ENCODE results near the gene GOLT1A.
"Not testable (repeated sequence)": the region's sequence is repeated elsewhere in the genome, so short reads cannot be mapped to it uniquely, and the experiment has no call there.

GOLT1A gene

DNA sequence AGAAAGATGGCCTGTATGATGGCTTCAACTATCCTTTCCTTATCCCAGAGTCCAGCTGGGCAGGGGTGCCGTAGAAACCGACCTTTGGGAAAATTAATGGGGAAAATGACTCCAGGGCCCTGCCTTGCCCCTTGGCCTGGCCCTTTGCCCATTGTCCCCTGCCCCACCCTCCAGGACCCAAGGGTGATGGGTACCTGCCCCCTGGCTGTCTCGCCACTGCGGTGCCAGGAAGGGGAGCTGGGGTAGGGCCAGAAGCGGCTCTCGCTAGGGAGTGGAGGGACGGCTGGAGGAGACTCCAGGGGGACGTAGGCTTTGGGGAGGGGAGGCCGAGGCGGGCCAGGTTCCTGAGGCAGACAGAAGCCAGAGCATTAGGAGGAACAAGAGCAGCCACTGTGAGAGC, 29.1 kb upstream of the GOLT1A start:
- H3K27ac ChIP-seq (ENCODE audit: low read depth, low read length): no peak overlapping the region
- H3K4me3 ChIP-seq (ENCODE audit: low read depth, low read length): no peak overlapping the region
- H3K9me3 ChIP-seq (ENCODE audit: control insufficient read depth, insufficient read depth, low read depth, low read length): no peaks in the 10 kb centered on the region
- 0 out of 2 replicates have a peak, but pooled peaks cover 3% of the 10 kb centered on the region for H3K36me3 ChIP-seq (ENCODE audit: control insufficient read depth, insufficient read depth, low read length)
- H3K9ac ChIP-seq (ENCODE audit: low read length): no peak overlapping the region
- no peaks in the 10 kb centered on the region for H3K27me3 ChIP-seq (ENCODE audit: control insufficient read depth, insufficient read depth, low read length)
- H3K4me1 ChIP-seq (ENCODE audit: control insufficient read depth, insufficient read depth, low read length): no peaks in the 10 kb centered on the region

DNA sequence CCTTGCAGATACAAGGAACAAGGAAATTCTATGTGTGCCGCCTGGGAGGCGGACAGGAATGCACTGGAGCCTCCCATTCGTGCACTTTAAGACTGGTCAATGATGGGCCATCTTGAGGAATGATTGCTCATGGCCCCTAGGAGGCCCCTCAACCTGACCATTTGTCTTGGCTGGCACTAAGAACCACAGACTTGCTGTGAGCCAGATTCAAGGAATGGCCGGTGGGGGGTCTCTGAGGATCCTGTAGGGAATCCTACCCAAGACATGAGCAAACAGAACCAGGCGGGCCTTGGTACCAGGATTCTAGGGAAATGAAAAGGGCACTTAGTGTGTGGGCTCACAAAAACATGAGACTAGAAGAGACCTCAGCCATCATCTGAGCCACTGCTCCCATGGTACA, 28.1 kb upstream of the GOLT1A start:
- H3K4me1 ChIP-seq (ENCODE audit: control insufficient read depth, insufficient read depth, low read length): no peaks in the 10 kb centered on the region
- no peak overlapping the region for H3K27ac ChIP-seq (ENCODE audit: low read depth, low read length)
- no peaks in the 10 kb centered on the region for H3K27me3 ChIP-seq (ENCODE audit: control insufficient read depth, insufficient read depth, low read length)
- no peak overlapping the region for H3K9ac ChIP-seq (ENCODE audit: low read length)
- no peak overlapping the region for H3K4me3 ChIP-seq (ENCODE audit: low read depth, low read length)
- H3K9me3 ChIP-seq (ENCODE audit: control insufficient read depth, insufficient read depth, low read depth, low read length): no peaks in the 10 kb centered on the region
- H3K36me3 ChIP-seq (ENCODE audit: control insufficient read depth, insufficient read depth, low read length): 0 out of 2 replicates have a peak, but pooled peaks cover 3% of the 10 kb centered on the region

DNA sequence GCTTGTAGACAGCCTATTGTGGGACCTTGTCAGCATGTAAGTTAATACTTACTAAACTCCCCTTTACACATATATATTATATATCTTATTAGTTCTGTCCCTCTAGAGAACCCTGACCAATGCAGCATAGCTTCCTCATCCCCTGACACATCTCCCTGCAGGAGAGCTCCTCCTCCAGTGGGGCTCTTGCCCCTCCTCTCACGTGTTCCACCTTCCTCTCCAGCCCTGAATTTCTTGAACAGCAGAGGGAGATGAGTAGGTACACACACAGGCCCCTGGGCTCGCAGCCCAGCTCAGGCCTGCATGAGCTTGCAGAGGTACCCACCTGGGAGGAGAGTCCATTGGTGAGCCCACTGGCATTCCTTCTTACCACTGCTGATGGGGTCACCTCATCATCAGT, 27.3 kb upstream of the GOLT1A start:
- H3K4me3 ChIP-seq (ENCODE audit: low read depth, low read length): no peak overlapping the region
- no peaks in the 10 kb centered on the region for H3K4me1 ChIP-seq (ENCODE audit: control insufficient read depth, insufficient read depth, low read length)
- no peaks in the 10 kb centered on the region for H3K27me3 ChIP-seq (ENCODE audit: control insufficient read depth, insufficient read depth, low read length)
- H3K27ac ChIP-seq (ENCODE audit: low read depth, low read length): no peak overlapping the region
- no peak overlapping the region for H3K9ac ChIP-seq (ENCODE audit: low read length)
- peaks cover 5% of the 10 kb centered on the region; the same call in 1 of the 2 replicates for H3K36me3 ChIP-seq (ENCODE audit: control insufficient read depth, insufficient read depth, low read length)
- H3K9me3 ChIP-seq (ENCODE audit: control insufficient read depth, insufficient read depth, low read depth, low read length): peaks cover 6% of the 10 kb centered on the region; the same call in 1 of the 2 replicates

DNA sequence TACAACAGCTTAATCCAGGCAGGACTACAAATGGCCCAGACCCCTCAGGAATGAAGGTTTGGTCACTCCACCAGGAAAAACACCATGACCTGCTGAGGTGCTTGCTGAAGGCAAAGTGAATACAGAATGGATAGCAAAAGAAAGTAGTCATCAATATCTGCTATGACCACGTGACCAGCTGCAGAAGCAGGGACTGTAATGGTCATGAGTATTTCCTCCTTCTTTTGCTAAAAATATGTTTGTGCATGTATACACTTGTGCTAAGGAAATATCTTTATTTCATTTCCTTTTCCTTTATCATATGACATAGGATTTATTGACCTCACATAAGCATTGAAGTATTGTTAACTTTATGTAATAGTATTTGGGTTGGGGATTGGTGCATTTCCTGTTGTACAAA, 26.4 kb upstream of the GOLT1A start:
- Histone ChIP-seq H3K4me1 (ENCODE audit: control insufficient read depth, insufficient read depth, low read length) (no peaks in the 10 kb centered on the region), H3K9me3 (ENCODE audit: control insufficient read depth, insufficient read depth, low read depth, low read length) (peaks cover 6% of the 10 kb centered on the region; the same call in 1 of the 2 replicates), H3K9ac (ENCODE audit: low read length) (no peak overlapping the region), H3K36me3 (ENCODE audit: control insufficient read depth, insufficient read depth, low read length) (peaks cover 5% of the 10 kb centered on the region; the same call in 1 of the 2 replicates), H3K27ac (ENCODE audit: low read depth, low read length) (no peak overlapping the region), H3K27me3 (ENCODE audit: control insufficient read depth, insufficient read depth, low read length) (no peaks in the 10 kb centered on the region), H3K4me3 (ENCODE audit: low read depth, low read length) (no peak overlapping the region)

DNA sequence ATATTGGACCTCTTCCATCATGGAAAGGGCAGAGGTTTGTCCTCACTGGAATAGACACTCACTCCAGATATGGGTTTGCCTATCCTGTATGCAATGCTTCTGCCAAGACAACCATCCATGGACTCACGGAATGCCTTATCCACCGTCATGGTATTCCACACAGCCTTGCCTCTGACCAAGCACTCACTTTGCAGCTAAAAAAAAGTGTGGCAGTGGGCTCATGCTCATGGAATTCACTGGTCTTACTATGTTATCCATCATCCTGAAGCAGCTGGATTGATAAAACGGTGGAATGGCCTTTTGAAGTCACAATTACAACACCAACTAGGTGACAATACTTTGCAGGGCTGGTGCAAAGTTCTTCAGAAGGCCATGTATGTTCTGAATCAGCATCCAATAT, 25.6 kb upstream of the GOLT1A start:
- H3K36me3 ChIP-seq (ENCODE audit: control insufficient read depth, insufficient read depth, low read length); H3K9ac ChIP-seq (ENCODE audit: low read length); H3K27me3 ChIP-seq (ENCODE audit: control insufficient read depth, insufficient read depth, low read length); H3K4me3 ChIP-seq (ENCODE audit: low read depth, low read length); H3K4me1 ChIP-seq (ENCODE audit: control insufficient read depth, insufficient read depth, low read length); H3K9me3 ChIP-seq (ENCODE audit: control insufficient read depth, insufficient read depth, low read depth, low read length); H3K27ac ChIP-seq (ENCODE audit: low read depth, low read length): not testable (repeated sequence)

DNA sequence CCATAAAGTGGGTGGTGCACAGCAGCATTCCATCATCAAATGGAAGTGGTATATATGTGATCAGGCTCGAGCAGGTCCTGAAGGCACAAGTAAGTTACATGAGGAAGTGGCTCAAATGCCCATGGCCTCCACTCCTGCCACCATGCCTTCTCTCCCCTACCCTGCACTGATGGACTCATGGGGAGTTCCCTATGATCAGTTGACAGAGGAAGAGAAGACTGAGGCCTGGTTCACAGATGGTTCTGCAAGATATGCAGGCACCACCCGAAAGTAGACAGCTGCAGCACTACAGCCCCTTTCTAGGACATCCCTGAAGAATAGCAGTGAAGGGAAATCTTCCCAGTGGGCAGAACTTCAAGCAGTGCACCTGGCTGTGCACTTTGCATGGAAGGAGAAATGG, 24.7 kb upstream of the GOLT1A start:
- not testable (repeated sequence) for H3K4me1 ChIP-seq (ENCODE audit: control insufficient read depth, insufficient read depth, low read length); H3K27ac ChIP-seq (ENCODE audit: low read depth, low read length); H3K36me3 ChIP-seq (ENCODE audit: control insufficient read depth, insufficient read depth, low read length); H3K9ac ChIP-seq (ENCODE audit: low read length); H3K9me3 ChIP-seq (ENCODE audit: control insufficient read depth, insufficient read depth, low read depth, low read length); H3K27me3 ChIP-seq (ENCODE audit: control insufficient read depth, insufficient read depth, low read length); H3K4me3 ChIP-seq (ENCODE audit: low read depth, low read length)

DNA sequence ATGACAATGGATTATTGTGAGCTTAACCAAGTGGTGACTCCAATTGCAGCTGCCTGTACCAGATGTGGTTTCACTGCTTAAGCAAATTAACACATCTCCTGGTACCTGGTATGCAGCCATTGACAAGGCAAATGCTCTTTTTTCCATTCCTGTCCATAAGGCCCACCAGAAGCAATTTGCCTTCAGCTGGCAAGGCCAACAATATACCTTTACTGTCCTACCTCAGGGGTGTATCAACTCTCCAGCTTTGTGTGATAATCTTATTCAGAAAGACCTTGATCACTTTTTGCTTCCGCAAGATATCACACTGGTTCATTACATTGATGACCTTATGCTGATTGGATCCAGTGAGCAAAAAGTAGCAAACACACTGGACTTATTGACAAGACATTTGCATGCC, 23.7 kb upstream of the GOLT1A start:
- H3K4me3 ChIP-seq (ENCODE audit: low read depth, low read length); H3K27ac ChIP-seq (ENCODE audit: low read depth, low read length); H3K9ac ChIP-seq (ENCODE audit: low read length); H3K4me1 ChIP-seq (ENCODE audit: control insufficient read depth, insufficient read depth, low read length); H3K36me3 ChIP-seq (ENCODE audit: control insufficient read depth, insufficient read depth, low read length); H3K27me3 ChIP-seq (ENCODE audit: control insufficient read depth, insufficient read depth, low read length); H3K9me3 ChIP-seq (ENCODE audit: control insufficient read depth, insufficient read depth, low read depth, low read length): not testable (repeated sequence)

DNA sequence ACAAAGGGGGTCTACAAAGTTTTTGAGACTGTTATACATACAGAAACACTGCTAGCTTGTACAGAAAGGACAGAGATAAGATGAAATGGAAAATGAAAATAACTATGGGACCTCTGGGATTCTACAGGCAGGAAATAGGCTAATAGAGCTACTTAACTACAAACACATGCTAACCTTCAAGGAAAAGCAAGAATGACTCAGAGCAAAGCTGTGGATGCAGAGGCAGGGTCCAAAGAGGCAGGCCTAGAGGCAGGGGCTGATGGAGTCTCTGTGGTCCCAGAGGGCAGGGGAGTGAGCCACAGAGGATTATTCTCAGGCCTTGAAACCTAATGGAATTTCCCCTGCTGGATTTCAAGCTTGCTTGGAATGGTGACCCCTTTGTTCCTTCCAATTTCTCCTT, 18.7 kb upstream of the GOLT1A start:
- Histone ChIP-seq H3K27me3 (ENCODE audit: control insufficient read depth, insufficient read depth, low read length) (no peaks in the 10 kb centered on the region), H3K36me3 (ENCODE audit: control insufficient read depth, insufficient read depth, low read length) (peaks cover 3% of the 10 kb centered on the region; the same call in 1 of the 2 replicates), H3K4me3 (ENCODE audit: low read depth, low read length) (no peak overlapping the region), H3K9me3 (ENCODE audit: control insufficient read depth, insufficient read depth, low read depth, low read length) (peaks cover 6% of the 10 kb centered on the region; the same call in 1 of the 2 replicates), H3K9ac (ENCODE audit: low read length) (no peak overlapping the region), H3K4me1 (ENCODE audit: control insufficient read depth, insufficient read depth, low read length) (no peaks in the 10 kb centered on the region), H3K27ac (ENCODE audit: low read depth, low read length) (no peak overlapping the region)

DNA sequence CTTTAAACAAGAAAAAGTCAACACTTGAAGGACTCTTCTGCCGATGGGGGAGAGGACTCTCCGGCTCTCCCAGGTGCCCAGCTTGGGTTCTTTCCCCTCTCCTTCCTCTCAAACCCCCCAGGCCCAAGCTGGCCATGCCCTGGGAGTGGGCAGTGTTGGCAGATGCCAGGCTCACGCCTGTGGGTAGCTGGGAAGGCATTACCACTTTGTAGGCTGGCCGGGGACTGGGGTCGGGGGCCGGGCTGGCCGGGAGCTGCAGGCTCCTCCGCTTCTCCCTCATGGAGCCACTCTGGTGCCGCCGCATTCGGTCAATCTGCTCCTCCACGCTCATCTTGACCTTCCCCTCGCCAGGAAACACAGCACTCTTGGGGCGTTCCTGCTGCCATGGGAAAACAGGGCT, 16.4 kb upstream of the GOLT1A start:
- no peaks in the 10 kb centered on the region for H3K9me3 ChIP-seq (ENCODE audit: control insufficient read depth, insufficient read depth, low read depth, low read length)
- H3K9ac ChIP-seq (ENCODE audit: low read length): no peak overlapping the region
- H3K4me3 ChIP-seq (ENCODE audit: low read depth, low read length): no peak overlapping the region

DNA sequence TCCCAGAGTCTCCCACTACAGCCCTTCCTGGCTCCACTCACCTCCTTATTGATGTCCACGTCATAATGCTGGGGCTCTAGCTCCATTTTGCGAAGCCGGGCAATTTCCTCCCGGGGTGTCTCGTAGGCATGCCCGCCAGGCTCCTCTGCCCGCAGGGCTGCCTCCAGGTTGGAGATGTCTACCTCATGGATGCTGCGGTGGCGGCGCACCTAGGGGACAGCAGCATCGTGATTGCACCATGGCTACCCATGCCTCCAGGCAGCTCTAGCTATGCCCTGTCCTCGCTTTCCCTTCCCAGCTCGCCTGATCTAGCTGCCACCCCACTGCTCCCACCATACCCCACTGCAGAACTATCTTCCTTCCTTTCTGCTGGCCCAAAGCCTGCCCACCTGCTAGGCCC, 15.1 kb upstream of the GOLT1A start:
- no peaks in the 10 kb centered on the region for H3K36me3 ChIP-seq (ENCODE audit: control insufficient read depth, insufficient read depth, low read length)
- no peak overlapping the region for H3K27ac ChIP-seq (ENCODE audit: low read depth, low read length)
- H3K27me3 ChIP-seq (ENCODE audit: control insufficient read depth, insufficient read depth, low read length): no peaks in the 10 kb centered on the region
- no peaks in the 10 kb centered on the region for H3K4me1 ChIP-seq (ENCODE audit: control insufficient read depth, insufficient read depth, low read length)
- no peaks in the 10 kb centered on the region for H3K9me3 ChIP-seq (ENCODE audit: control insufficient read depth, insufficient read depth, low read depth, low read length)
- H3K4me3 ChIP-seq (ENCODE audit: low read depth, low read length): no peak overlapping the region
- no peak overlapping the region for H3K9ac ChIP-seq (ENCODE audit: low read length)

More for the DNA sequence above, 16.4 kb upstream of the GOLT1A start:
- no peaks in the 10 kb centered on the region for H3K4me1 ChIP-seq (ENCODE audit: control insufficient read depth, insufficient read depth, low read length)
- no peaks in the 10 kb centered on the region for H3K36me3 ChIP-seq (ENCODE audit: control insufficient read depth, insufficient read depth, low read length)
- H3K27ac ChIP-seq (ENCODE audit: low read depth, low read length): no peak overlapping the region
- H3K27me3 ChIP-seq (ENCODE audit: control insufficient read depth, insufficient read depth, low read length): no peaks in the 10 kb centered on the region

DNA sequence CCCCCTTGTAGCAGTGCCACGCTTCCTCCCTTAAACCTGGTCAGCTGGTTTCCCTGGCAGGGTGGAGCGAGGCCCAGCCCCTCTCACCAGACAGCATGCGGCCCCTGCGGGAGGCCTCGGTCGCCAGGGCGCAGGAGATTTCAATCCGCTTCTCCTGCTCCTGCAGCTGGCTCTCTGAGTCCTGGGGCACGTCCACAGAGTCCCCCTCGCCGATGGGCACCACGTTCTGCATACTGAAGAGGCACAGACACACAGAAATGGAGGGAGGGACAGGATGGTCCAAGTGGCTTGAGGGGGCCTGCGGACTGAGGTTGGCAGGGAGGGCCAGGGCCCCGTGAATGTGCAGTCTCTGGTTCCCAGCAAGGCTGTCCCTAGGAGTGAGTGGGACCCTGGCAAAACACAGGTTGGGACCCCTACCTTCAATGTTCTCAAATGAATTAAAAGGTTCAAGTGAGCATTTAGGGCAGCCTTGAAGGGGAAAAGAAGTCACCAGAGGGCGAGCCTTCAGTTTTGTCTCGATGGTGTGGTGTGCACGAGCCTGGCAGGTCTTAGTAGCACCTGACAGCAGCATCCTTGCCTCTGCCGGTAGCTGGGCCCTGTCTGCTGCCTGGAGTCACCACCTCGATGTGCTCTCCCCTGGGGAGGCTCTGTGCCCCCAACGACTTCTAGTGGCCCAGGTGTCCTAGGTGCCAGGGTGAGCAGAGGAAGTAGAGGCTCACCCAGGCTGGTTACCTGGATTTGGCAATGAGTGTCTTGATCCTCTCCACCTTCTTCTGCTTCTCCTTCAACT, 14.4 kb upstream of the GOLT1A start:
- Histone ChIP-seq H3K9ac (ENCODE audit: low read length) (no peak overlapping the region), H3K4me1 (ENCODE audit: control insufficient read depth, insufficient read depth, low read length) (no peaks in the 10 kb centered on the region), H3K27me3 (ENCODE audit: control insufficient read depth, insufficient read depth, low read length) (no peaks in the 10 kb centered on the region), H3K36me3 (ENCODE audit: control insufficient read depth, insufficient read depth, low read length) (no peaks in the 10 kb centered on the region), H3K27ac (ENCODE audit: low read depth, low read length) (no peak overlapping the region), H3K9me3 (ENCODE audit: control insufficient read depth, insufficient read depth, low read depth, low read length) (no peaks in the 10 kb centered on the region), H3K4me3 (ENCODE audit: low read depth, low read length) (no peak overlapping the region)
